Measurements from ENCODE around the gene PUSL1. TPM values are rescaled to one million over a fixed set of nuclear protein-coding genes. Genes with fewer than 3 reads are reported as not detected.

Gene PUSL1
- total and polyA plus RNA-seq, 2 donors from 2014 or later, result 12.6 to 13.9 TPM

GRCh38 chr1:1336931-1337792, 28.8 kb downstream of the PUSL1 start:
- H3K36me3 ChIP-seq (ENCODE audit: control insufficient read depth in 2 of 3, insufficient read depth in 3 of 3, low read length in 3 of 3), result peaks cover 4 to 15% (median 11%) of the 10 kb centered on the region in 3 donors
- H3K4me1 ChIP-seq (ENCODE audit: control insufficient read depth in 2 of 3, insufficient read depth in 2 of 3, low read depth in 1 of 3, low read length in 3 of 3), result no peaks in the 10 kb centered on the region
- intact Hi-C loops (cut with DNase I), result no loop called here
- no peak overlapping the region for H3K4me3 ChIP-seq (ENCODE audit: low read length in 3 of 3)
- DNase-seq, result no peak
- TF ChIP-seq CTCF (IDR thresholded peaks at IDR 0.05; ENCODE audit: borderline replicate concordance, extremely low read depth, insufficient read depth), result no peak
- no peak for FAIRE-seq
- no peaks in the 10 kb centered on the region for H3K27me3 ChIP-seq (ENCODE audit: control insufficient read depth, insufficient read depth, low read length)
- no peaks in the 10 kb centered on the region for H3K9me3 ChIP-seq (ENCODE audit: control insufficient read depth in 2 of 3, insufficient read depth in 1 of 3, low read length in 3 of 3)
- H3K9ac ChIP-seq (ENCODE audit: low read length in 3 of 3), result no peak overlapping the region
- no peak overlapping the region for H3K27ac ChIP-seq (ENCODE audit: low read depth in 2 of 2, low read length in 2 of 2)

GRCh38 chr1:1337793-1338147, 29.4 kb downstream of the PUSL1 start:
- FAIRE-seq (no peak), DNase-seq (no peak)
- TF ChIP-seq CTCF (IDR thresholded peaks at IDR 0.05; ENCODE audit: borderline replicate concordance, extremely low read depth, insufficient read depth), result no peak
- H3K9ac ChIP-seq (ENCODE audit: low read length in 3 of 3), result no peak overlapping the region
- no peak overlapping the region for H3K27ac ChIP-seq (ENCODE audit: low read depth in 2 of 2, low read length in 2 of 2)
- H3K27me3 ChIP-seq (ENCODE audit: control insufficient read depth, insufficient read depth, low read length), result no peaks in the 10 kb centered on the region
- intact Hi-C loops (cut with DNase I), result no loop called here
- no peaks in the 10 kb centered on the region for H3K9me3 ChIP-seq (ENCODE audit: control insufficient read depth in 2 of 3, insufficient read depth in 1 of 3, low read length in 3 of 3)
- H3K4me3 ChIP-seq (ENCODE audit: low read length in 3 of 3), result no peak overlapping the region
- peaks cover 4 to 15% (median 11%) of the 10 kb centered on the region in 3 donors for H3K36me3 ChIP-seq (ENCODE audit: control insufficient read depth in 2 of 3, insufficient read depth in 3 of 3, low read length in 3 of 3)
- no peaks in the 10 kb centered on the region for H3K4me1 ChIP-seq (ENCODE audit: control insufficient read depth in 2 of 3, insufficient read depth in 2 of 3, low read depth in 1 of 3, low read length in 3 of 3)

GRCh38 chr1:1338278-1338677, 29.9 kb downstream of the PUSL1 start:
- intact Hi-C loops (cut with DNase I), result no loop called here
- no peaks in the 10 kb centered on the region for H3K27me3 ChIP-seq (ENCODE audit: control insufficient read depth, insufficient read depth, low read length)
- no peak for FAIRE-seq
- H3K4me3 ChIP-seq (ENCODE audit: low read length in 3 of 3), result no peak overlapping the region
- DNase-seq, result no peak
- no peak overlapping the region for H3K9ac ChIP-seq (ENCODE audit: low read length in 3 of 3)
- H3K36me3 ChIP-seq (ENCODE audit: control insufficient read depth in 2 of 3, insufficient read depth in 3 of 3, low read length in 3 of 3), result peaks cover 4 to 15% (median 11%) of the 10 kb centered on the region in 3 donors
- H3K9me3 ChIP-seq (ENCODE audit: control insufficient read depth in 2 of 3, insufficient read depth in 1 of 3, low read length in 3 of 3), result no peaks in the 10 kb centered on the region
- H3K4me1 ChIP-seq (ENCODE audit: control insufficient read depth in 2 of 3, insufficient read depth in 2 of 3, low read depth in 1 of 3, low read length in 3 of 3), result no peaks in the 10 kb centered on the region
- TF ChIP-seq CTCF (IDR thresholded peaks at IDR 0.05; ENCODE audit: borderline replicate concordance, extremely low read depth, insufficient read depth), result no peak
- H3K27ac ChIP-seq (ENCODE audit: low read depth in 2 of 2, low read length in 2 of 2), result no peak overlapping the region

Measured in kidney (tissue), 14 donors.